Trophoblast cell (in vitro differentiated cells and primary cell): Measurements from ENCODE around the gene DNAJC4.

Experiments
- DNase-seq, 2 donors: peaks; one replicate each; pipeline ENCODE4 v3.0.0-alpha.2; 2016
- H2AFZ ChIP-seq: 2 replicates; pipeline ENCODE4 v1.6.1; 2013; ENCODE audit warnings: low read length, moderate library complexity, mild to moderate bottlenecking; ENCODE audit not compliant: insufficient read depth, poor library complexity
- H2AK5ac ChIP-seq: 2 replicates; pipeline ENCODE4 v1.6.1; 2013; ENCODE audit warnings: mild to moderate bottlenecking, low read length
- H2BK120ac ChIP-seq: 2 replicates; pipeline ENCODE4 v1.6.1; 2013; ENCODE audit warnings: low read length, mild to moderate bottlenecking, moderate library complexity; ENCODE audit not compliant: insufficient read depth, poor library complexity
- H2BK12ac ChIP-seq: 2 replicates; pipeline ENCODE4 v1.6.1; 2013; ENCODE audit warnings: mild to moderate bottlenecking, low read length, moderate library complexity
- H2BK5ac ChIP-seq: 2 replicates; pipeline ENCODE4 v1.6.1; 2013; ENCODE audit warnings: low read length, low read depth, moderate library complexity, mild to moderate bottlenecking; ENCODE audit not compliant: poor library complexity
- H3K14ac ChIP-seq: 2 replicates; pipeline ENCODE4 v1.6.1; 2013; ENCODE audit warnings: mild to moderate bottlenecking, low read length
- H3K18ac ChIP-seq: 2 replicates; pipeline ENCODE4 v1.6.1; 2013; ENCODE audit warnings: mild to moderate bottlenecking, low read length
- H3K23ac ChIP-seq: 2 replicates; pipeline ENCODE4 v1.6.1; 2013; ENCODE audit warnings: low read length
- H3K27ac ChIP-seq: 2 replicates; pipeline ENCODE4 v1.5.1; 2013; ENCODE audit warnings: low read depth, mild to moderate bottlenecking, inconsistent platforms, low read length, moderate library complexity
- H3K27me3 ChIP-seq: 2 replicates; pipeline ENCODE4 v1.6.1; 2013; ENCODE audit warnings: inconsistent platforms, mild to moderate bottlenecking, low read length, moderate library complexity; ENCODE audit not compliant: insufficient read depth
- H3K36me3 ChIP-seq, 2 experiments: 1 replicate in 1 of 2; 2 replicates in 1 of 2; pipeline ENCODE4 v1.6.1; 2013; ENCODE audit warnings: low read length in 2 of 2, mild to moderate bottlenecking in 2 of 2, moderate library complexity in 1 of 2; ENCODE audit not compliant: insufficient read depth in 2 of 2, control insufficient read depth in 1 of 2
- H3K4ac ChIP-seq: 2 replicates; pipeline ENCODE4 v1.6.1; 2013; ENCODE audit warnings: low read depth, mild to moderate bottlenecking, low read length, moderate library complexity
- H3K4me1 ChIP-seq, 2 experiments: 1 replicate in 1 of 2; 2 replicates in 1 of 2; pipeline ENCODE4 v1.6.1; 2013; ENCODE audit warnings: low read length in 2 of 2, mild to moderate bottlenecking in 2 of 2, moderate library complexity in 1 of 2; ENCODE audit not compliant: insufficient read depth in 2 of 2, control insufficient read depth in 1 of 2
- H3K4me2 ChIP-seq: 2 replicates; pipeline ENCODE4 v1.6.1; 2013; ENCODE audit warnings: inconsistent platforms, mild to moderate bottlenecking, low read length, moderate library complexity
- H3K4me3 ChIP-seq: 2 replicates; pipeline ENCODE4 v1.5.1; 2013; ENCODE audit warnings: mild to moderate bottlenecking, low read depth, low read length, inconsistent platforms
- H3K79me1 ChIP-seq: one replicate; pipeline ENCODE4 v1.6.1; 2013; ENCODE audit warnings: low read length
- H3K79me2 ChIP-seq: 2 replicates; pipeline ENCODE4 v1.6.1; 2013; ENCODE audit warnings: low read length, mild to moderate bottlenecking; ENCODE audit not compliant: control insufficient read depth, insufficient read depth, poor library complexity
- H3K9ac ChIP-seq: 2 replicates; pipeline ENCODE4 v1.6.1; 2013; ENCODE audit warnings: mild to moderate bottlenecking, low read length
- H3K9me3 ChIP-seq: 2 replicates; pipeline ENCODE4 v1.6.1; 2013; ENCODE audit warnings: low read depth, mild to moderate bottlenecking, control low read depth, inconsistent platforms, low read length; ENCODE audit not compliant: insufficient read depth
- H4K12ac ChIP-seq: 2 replicates; pipeline ENCODE4 v1.6.1; 2013; ENCODE audit warnings: low read depth, mild to moderate bottlenecking, low read length, moderate library complexity
- H4K8ac ChIP-seq: 2 replicates; pipeline ENCODE4 v1.6.1; 2013; ENCODE audit warnings: low read depth, mild to moderate bottlenecking, low read length, moderate library complexity
- H4K91ac ChIP-seq: one replicate; pipeline ENCODE4 v1.6.1; 2013; ENCODE audit warnings: low read depth, mild to moderate bottlenecking, low read length, moderate library complexity
- whole genome bisulfite sequencing: extraction: QIAGEN DNeasy Blood & Tissue Kit; methylation state at CpG from one replicate; pipeline ENCODE4 v1.1.7; 2013; ENCODE audit warnings: missing lambda C conversion rate; ENCODE audit not compliant: insufficient read length, insufficient coverage; ENCODE audit errors: extremely low coverage; 5-methylcytosine and 5-hydroxymethylcytosine counted together

The DNAJC4 gene

DNA sequence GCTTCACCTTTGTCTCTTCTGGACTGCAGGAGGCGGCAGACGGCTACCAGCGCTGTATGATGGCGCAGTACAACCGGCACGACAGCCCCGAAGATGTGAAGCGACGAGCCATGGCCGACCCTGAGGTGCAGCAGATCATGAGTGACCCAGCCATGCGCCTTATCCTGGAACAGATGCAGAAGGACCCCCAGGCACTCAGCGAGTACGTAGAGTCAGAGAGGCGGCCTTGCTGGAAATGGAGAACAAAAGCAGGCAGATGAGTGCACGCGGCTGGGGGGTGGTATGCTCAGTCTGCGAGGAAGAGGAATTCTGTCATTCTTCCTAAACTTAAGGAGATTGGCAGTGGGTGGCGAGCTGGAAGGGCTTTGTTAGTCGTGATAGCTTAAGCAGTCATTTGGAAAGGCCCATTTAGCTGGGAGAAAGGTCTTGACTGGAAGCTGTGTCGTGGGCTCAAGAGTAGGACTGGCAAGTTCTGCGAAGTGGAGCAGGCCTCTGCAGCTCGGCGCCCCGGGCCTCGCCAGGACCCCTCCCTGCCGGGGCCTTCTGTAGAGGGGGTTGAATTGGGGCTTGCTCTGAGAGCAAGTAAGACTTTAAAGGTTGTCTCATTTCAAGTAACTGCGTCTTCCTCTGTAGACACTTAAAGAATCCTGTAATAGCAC lies 26.8 kb upstream of the DNAJC4 start:
- no peak for DNase-seq
- Histone ChIP-seq H2BK12ac (no peak overlapping the region), H4K91ac (no peak overlapping the region), H3K4ac (no peak overlapping the region), H3K27ac (no peak overlapping the region), H3K9me3 (no peaks in the 10 kb centered on the region), H4K12ac (no peak overlapping the region), H3K23ac (no peak overlapping the region), H3K79me2 (no peaks in the 10 kb centered on the region), H2AFZ (no peak overlapping the region), H3K18ac (no peak overlapping the region), H3K9ac (no peak overlapping the region), H3K4me3 (no peak overlapping the region), H3K4me1 (peaks cover 0 to 7% of the 10 kb centered on the region in 2 experiments), H3K36me3 (peaks cover 65 to 80% of the 10 kb centered on the region in 2 experiments), H3K27me3 (no peaks in the 10 kb centered on the region), H3K79me1 (no peaks in the 10 kb centered on the region), H3K14ac (no peak overlapping the region), H3K4me2 (no peak overlapping the region), H2BK120ac (no peak overlapping the region), H4K8ac (no peak overlapping the region), H2BK5ac (no peak overlapping the region), H2AK5ac (no peak overlapping the region)
- WGBS = no CpG with 5 or more reads among the region's 27 CpGs

DNA sequence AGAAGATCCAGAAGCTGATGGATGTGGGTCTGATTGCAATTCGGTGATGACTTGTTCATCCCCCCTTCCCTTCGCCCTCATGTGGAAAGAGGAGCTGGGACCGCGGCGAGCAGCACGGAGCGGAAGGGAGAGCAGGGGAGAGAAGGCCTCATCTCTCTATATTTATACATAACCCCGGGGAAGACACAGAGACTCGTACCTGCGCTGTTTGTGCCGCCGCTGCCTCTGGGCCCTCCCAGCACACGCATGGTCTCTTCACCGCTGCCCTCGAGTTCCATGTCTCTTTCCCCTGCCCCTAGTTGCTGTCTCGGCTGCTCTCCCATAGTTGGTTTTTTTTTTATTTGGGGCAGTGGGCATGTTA lies 26.3 kb upstream of the DNAJC4 start:
- Histone ChIP-seq H2BK5ac (no peak overlapping the region), H3K4me3 (no peak overlapping the region), H3K4me1 (peaks cover 0 to 7% of the 10 kb centered on the region in 2 experiments), H3K79me1 (no peaks in the 10 kb centered on the region), H3K27me3 (no peaks in the 10 kb centered on the region), H3K14ac (no peak overlapping the region), H3K4ac (no peak overlapping the region), H4K91ac (no peak overlapping the region), H2BK120ac (no peak overlapping the region), H3K9ac (no peak overlapping the region), H2AFZ (no peak overlapping the region), H3K79me2 (no peaks in the 10 kb centered on the region), H3K23ac (no peak overlapping the region), H3K18ac (no peak overlapping the region), H3K27ac (no peak overlapping the region), H4K12ac (no peak overlapping the region), H3K4me2 (no peak overlapping the region), H3K9me3 (no peaks in the 10 kb centered on the region), H3K36me3 (peaks cover 61 to 76% of the 10 kb centered on the region in 2 experiments), H4K8ac (no peak overlapping the region), H2AK5ac (no peak overlapping the region), H2BK12ac (no peak overlapping the region)
- WGBS = no CpG with 5 or more reads among the region's 16 CpGs
- DNase-seq = no peak

DNA sequence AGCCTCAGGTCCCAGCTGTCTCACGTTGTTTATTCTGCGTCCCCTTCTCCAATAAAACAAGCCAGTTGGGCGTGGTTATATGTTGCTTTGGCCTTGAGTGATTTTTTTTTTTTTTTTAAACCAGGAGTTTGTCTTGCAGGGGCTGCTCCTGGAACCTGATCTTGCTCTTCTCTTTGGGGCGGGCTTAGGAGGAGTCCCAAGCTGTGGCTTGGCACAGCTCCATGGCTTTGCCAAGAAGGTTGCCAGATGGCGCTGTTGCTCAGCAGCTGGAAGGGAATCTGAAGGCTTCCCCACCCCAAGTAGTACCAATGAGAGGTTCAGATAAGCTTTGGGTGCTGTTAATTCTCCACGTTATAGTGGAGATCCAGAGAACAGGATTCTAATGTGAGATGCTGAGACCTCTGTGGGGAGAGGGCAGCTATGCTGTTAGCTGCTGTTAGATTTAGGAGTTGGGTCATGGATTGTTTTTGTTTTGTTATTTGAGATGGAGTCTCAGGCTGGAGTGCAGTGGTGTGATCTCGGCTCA lies 25.8 kb upstream of the DNAJC4 start:
- peaks cover 0 to 7% of the 10 kb centered on the region in 2 experiments for H3K4me1 ChIP-seq
- no peak overlapping the region for H2BK120ac ChIP-seq
- H4K91ac ChIP-seq = no peak overlapping the region
- no peak overlapping the region for H3K4me3 ChIP-seq
- H2AFZ ChIP-seq = no peak overlapping the region
- H3K14ac ChIP-seq = no peak overlapping the region
- no peak overlapping the region for H3K27ac ChIP-seq
- H3K27me3 ChIP-seq = no peaks in the 10 kb centered on the region
- no peak overlapping the region for H3K4me2 ChIP-seq
- no peak overlapping the region for H3K4ac ChIP-seq
- H2BK12ac ChIP-seq = no peak overlapping the region
- H4K8ac ChIP-seq = no peak overlapping the region
- no peak overlapping the region for H3K18ac ChIP-seq
- peaks cover 60 to 76% of the 10 kb centered on the region in 2 experiments for H3K36me3 ChIP-seq
- no peak overlapping the region for H2AK5ac ChIP-seq
- no peak overlapping the region for H3K9ac ChIP-seq
- no CpG with 5 or more reads among the region's 7 CpGs for WGBS
- no peaks in the 10 kb centered on the region for H3K79me2 ChIP-seq
- H2BK5ac ChIP-seq = no peak overlapping the region
- H3K9me3 ChIP-seq = no peaks in the 10 kb centered on the region
- no peak overlapping the region for H4K12ac ChIP-seq
- no peaks in the 10 kb centered on the region for H3K79me1 ChIP-seq
- no peak overlapping the region for H3K23ac ChIP-seq
- DNase-seq = peak; percentile 51 to 69

DNA sequence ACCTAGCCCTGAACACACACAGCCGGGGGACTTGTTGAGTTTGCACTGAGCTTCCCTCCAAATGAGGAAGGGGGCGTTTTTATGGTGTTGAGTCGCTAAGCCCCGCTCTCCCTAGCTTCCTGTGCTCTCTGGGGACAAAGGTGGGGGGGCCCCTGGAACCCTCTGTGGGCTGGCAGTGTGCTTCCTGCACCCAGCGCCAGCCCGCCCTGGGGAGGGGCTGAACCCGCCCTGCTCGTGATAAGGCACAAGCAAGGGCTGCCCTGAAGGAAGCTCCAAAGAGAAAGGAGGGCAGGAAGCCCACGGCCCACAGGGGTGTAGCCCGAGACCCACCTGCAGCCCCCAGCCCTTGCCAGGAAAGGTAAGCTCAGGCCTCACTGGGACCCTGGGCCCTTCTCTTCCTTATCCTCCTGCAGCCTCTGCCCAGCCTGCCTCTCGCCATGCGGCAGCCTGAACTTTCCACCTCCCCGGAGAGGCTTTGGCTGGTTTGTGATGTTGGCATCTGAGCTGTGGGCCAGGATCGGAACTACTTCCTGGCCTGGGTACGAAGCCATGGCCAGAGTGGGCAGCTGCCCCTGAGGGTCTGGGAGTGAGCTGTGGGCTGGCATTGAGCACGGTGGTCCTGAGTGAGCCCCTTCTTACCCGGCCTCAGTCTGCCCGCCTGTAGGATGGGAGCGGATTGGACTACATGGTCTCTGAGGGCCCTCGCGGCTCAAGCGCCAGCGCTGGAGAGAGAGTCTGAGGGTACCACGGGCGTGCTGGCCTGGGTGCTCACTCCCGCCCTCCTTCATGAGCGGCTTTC lies 23.7 kb upstream of the DNAJC4 start, which contains the start of gene FERMT3:
Gene FERMT3, plus strand, starts transcription at position 265 of the 799 bp plus-strand sequence. CDS start 644 bp downstream, outside the sequence.
- H3K23ac ChIP-seq = no peak within 1 kb of the TSS
- H3K4me2 ChIP-seq = no peak within 1 kb of the TSS
- no peak within 1 kb of the TSS for H4K8ac ChIP-seq
- H3K79me2 ChIP-seq = no peaks in the 10 kb centered on the region
- DNase-seq = no peak
- H3K4ac ChIP-seq = no peak within 1 kb of the TSS
- no peak within 1 kb of the TSS for H2BK120ac ChIP-seq
- H3K27me3 ChIP-seq = no peaks in the 10 kb centered on the region
- no peaks in the 10 kb centered on the region for H3K79me1 ChIP-seq
- H3K9ac ChIP-seq = no peak within 1 kb of the TSS
- H2BK12ac ChIP-seq = no peak within 1 kb of the TSS
- no peak within 1 kb of the TSS for H3K14ac ChIP-seq
- no CpG with 5 or more reads among the region's 27 CpGs for WGBS
- peaks cover 0 to 7% of the 10 kb centered on the region in 2 experiments for H3K4me1 ChIP-seq
- no peak within 1 kb of the TSS for H2BK5ac ChIP-seq
- no peak within 1 kb of the TSS for H3K4me3 ChIP-seq
- H2AK5ac ChIP-seq = no peak within 1 kb of the TSS
- H3K9me3 ChIP-seq = no peaks in the 10 kb centered on the region
- H4K12ac ChIP-seq = no peak within 1 kb of the TSS
- peaks cover 55 to 67% of the 10 kb centered on the region in 2 experiments for H3K36me3 ChIP-seq
- no peak within 1 kb of the TSS for H3K27ac ChIP-seq
- no peak within 1 kb of the TSS for H2AFZ ChIP-seq
- H3K18ac ChIP-seq = no peak within 1 kb of the TSS
- H4K91ac ChIP-seq = no peak within 1 kb of the TSS
